K562 (cell line): ENCODE data around the gene DPP10.

Experiments
- FOXA1 ChIP-seq: fragments of 450-650 bp; IDR thresholded peaks from 2 replicates; pipeline ENCODE4 v1.6.1; 2016; ENCODE audit warnings: mild to moderate bottlenecking, borderline replicate concordance
- GABPB1 ChIP-seq: sonication (generic); formaldehyde crosslinking; IDR thresholded peaks from 2 replicates; pipeline ENCODE4 v1.8.0; 2022; ENCODE audit warnings: mild to moderate bottlenecking, missing genetic modification reagents
- KLF1 ChIP-seq: fragments of 450-650 bp; IDR thresholded peaks from 2 replicates; pipeline ENCODE4 v1.6.1; 2016; ENCODE audit warnings: missing genetic modification characterization, missing compliant biosample characterization
- KLF10 ChIP-seq: fragments of 250-450 bp; sonication (Bioruptor Pico); IDR thresholded peaks from 2 replicates; pipeline ENCODE4 v1.6.1; 2021; ENCODE audit warnings: matching md5 sums
- KLF6 ChIP-seq: fragments of 250-450 bp; sonication (Bioruptor Pico); IDR thresholded peaks from 2 replicates; pipeline ENCODE4 v1.4.0; 2020; ENCODE audit warnings: mild to moderate bottlenecking, moderate library complexity, borderline replicate concordance
- NELFE ChIP-seq: IDR thresholded peaks from 2 replicates; pipeline ENCODE4 v1.6.1; 2011; ENCODE audit warnings: mild to moderate bottlenecking; ENCODE audit not compliant: insufficient read depth, insufficient read length
- NFIC ChIP-seq: fragments of 450-650 bp; IDR thresholded peaks from 2 replicates; pipeline ENCODE4 v1.6.1; 2017; ENCODE audit warnings: mild to moderate bottlenecking, inconsistent platforms
- POU5F1 ChIP-seq: fragments of 150-350 bp; IDR thresholded peaks from 2 replicates; pipeline ENCODE4 v1.6.1; 2014; ENCODE audit warnings: borderline replicate concordance, low read length, low read depth, mild to moderate bottlenecking; ENCODE audit not compliant: partially characterized antibody
- SMAD3 ChIP-seq: fragments of 450-650 bp; formaldehyde crosslinking; conservative IDR thresholded peaks from 2 replicates; pipeline ENCODE4 v1.4.0; 2020; ENCODE audit warnings: mild to moderate bottlenecking
- STAG1 ChIP-seq: sonication (generic); formaldehyde crosslinking; IDR thresholded peaks from 2 replicates; pipeline ENCODE4 v1.5.0; 2020; ENCODE audit warnings: missing genetic modification reagents, borderline replicate concordance
- TF ChIP-seq, protein P1 (sequence below): fragments of 250-450 bp; sonication (Bioruptor Pico); IDR thresholded peaks from 2 replicates; pipeline ENCODE4 v1.9.0; 2021; ENCODE audit warnings: mild to moderate bottlenecking
- TF ChIP-seq, protein P2 (sequence below), 3 experiments: IDR thresholded peaks in 2 of 3; conservative IDR thresholded peaks in 1 of 3; 2 replicates each; pipeline ENCODE4 v1.5.1; 2011 to 2012; ENCODE audit warnings: low read length in 3 of 3, mild to moderate bottlenecking in 3 of 3, control low read depth in 2 of 3, improper control_type of control experiment in 1 of 3, inconsistent platforms in 1 of 3, low read depth in 1 of 3, mixed read lengths in 1 of 3, moderate library complexity in 1 of 3; ENCODE audit not compliant: insufficient read depth in 2 of 3
- TF ChIP-seq, protein P3 (sequence below): sonication (generic); formaldehyde crosslinking; IDR thresholded peaks from 2 replicates; pipeline ENCODE4 v1.8.1; 2023; ENCODE audit warnings: mild to moderate bottlenecking, missing genetic modification reagents

DNA sequence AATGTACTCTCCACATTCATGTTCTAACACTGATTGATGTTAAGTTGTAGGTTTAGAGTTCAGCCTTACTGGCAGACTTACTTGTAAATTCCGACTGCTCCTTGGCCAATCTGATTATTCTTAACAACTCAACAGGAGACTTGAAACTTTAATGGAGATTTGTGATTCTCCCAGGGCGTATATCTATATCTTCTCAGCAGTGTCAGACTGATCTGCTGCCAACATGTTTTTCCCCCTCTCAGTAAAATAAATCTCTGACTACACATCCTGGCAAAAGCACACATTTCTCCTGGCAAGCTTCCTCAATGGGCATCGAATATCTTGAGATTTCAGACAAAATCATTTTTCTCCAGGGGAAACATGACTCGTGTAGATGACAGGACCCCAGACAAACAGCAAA lies 1041.2 kb downstream of the DPP10 start:
- TF ChIP-seq, protein P1, sequence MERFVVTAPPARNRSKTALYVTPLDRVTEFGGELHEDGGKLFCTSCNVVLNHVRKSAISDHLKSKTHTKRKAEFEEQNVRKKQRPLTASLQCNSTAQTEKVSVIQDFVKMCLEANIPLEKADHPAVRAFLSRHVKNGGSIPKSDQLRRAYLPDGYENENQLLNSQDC, result no peak
- TF ChIP-seq FOXA1, result no peak
- TF ChIP-seq, protein P2, sequence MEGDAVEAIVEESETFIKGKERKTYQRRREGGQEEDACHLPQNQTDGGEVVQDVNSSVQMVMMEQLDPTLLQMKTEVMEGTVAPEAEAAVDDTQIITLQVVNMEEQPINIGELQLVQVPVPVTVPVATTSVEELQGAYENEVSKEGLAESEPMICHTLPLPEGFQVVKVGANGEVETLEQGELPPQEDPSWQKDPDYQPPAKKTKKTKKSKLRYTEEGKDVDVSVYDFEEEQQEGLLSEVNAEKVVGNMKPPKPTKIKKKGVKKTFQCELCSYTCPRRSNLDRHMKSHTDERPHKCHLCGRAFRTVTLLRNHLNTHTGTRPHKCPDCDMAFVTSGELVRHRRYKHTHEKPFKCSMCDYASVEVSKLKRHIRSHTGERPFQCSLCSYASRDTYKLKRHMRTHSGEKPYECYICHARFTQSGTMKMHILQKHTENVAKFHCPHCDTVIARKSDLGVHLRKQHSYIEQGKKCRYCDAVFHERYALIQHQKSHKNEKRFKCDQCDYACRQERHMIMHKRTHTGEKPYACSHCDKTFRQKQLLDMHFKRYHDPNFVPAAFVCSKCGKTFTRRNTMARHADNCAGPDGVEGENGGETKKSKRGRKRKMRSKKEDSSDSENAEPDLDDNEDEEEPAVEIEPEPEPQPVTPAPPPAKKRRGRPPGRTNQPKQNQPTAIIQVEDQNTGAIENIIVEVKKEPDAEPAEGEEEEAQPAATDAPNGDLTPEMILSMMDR (IDR thresholded peaks at IDR 0.05 in 2 of 3, conservative IDR thresholded peaks at IDR 0.05 in 1 of 3; ENCODE audit: insufficient read depth in 2 of 3, low read depth in 1 of 3, low read length in 3 of 3), result no peak
- TF ChIP-seq KLF1 (tag), result no peak
- TF ChIP-seq KLF10 (CRISPR knock-in tag), result no peak
- no peak for TF ChIP-seq SMAD3
- TF ChIP-seq KLF6 (CRISPR knock-in tag), result no peak
- TF ChIP-seq, protein P3, sequence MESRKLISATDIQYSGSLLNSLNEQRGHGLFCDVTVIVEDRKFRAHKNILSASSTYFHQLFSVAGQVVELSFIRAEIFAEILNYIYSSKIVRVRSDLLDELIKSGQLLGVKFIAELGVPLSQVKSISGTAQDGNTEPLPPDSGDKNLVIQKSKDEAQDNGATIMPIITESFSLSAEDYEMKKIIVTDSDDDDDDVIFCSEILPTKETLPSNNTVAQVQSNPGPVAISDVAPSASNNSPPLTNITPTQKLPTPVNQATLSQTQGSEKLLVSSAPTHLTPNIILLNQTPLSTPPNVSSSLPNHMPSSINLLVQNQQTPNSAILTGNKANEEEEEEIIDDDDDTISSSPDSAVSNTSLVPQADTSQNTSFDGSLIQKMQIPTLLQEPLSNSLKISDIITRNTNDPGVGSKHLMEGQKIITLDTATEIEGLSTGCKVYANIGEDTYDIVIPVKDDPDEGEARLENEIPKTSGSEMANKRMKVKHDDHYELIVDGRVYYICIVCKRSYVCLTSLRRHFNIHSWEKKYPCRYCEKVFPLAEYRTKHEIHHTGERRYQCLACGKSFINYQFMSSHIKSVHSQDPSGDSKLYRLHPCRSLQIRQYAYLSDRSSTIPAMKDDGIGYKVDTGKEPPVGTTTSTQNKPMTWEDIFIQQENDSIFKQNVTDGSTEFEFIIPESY (CRISPR knock-in tag), result no peak
- no peak for TF ChIP-seq POU5F1
- no peak for TF ChIP-seq NFIC
- no peak for TF ChIP-seq STAG1 (CRISPR knock-in tag)
- TF ChIP-seq GABPB1, result no peak
- no peak for TF ChIP-seq NELFE
